Measurements from ENCODE around the gene OR2T11.
A peak's percentile ranks its signal among the peaks of the same experiment; 100 is the strongest.
"Not testable (repeated sequence)": the region's sequence is repeated elsewhere in the genome, so short reads cannot be mapped to it uniquely, and the experiment has no call there.

Gene OR2T11

DNA sequence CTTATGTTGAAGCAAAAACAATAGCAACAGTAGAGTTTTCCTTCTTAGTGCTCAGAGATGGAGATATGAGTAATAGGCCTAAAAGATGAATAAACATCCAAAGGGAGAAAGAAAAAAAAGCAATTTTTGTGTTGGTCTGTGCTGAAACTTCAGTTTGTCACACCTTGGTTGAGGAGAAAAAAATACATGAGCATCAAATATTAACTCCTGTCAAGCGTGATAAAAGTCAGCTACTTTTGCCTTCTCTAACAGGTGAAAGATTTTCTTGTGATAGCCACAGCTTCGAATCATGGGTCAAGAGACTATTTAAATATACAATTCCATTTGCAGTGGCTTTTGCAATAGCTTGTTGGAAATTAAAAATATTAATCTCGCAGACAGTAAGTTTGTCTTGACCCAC is 6.0 kb upstream of the OR2T11 start:
- not testable (repeated sequence) for H3K36me3 ChIP-seq (ENCODE audit: control insufficient read depth, insufficient read depth, low read length); H3K9me3 ChIP-seq (ENCODE audit: control insufficient read depth, insufficient read depth, low read length); H3K4me1 ChIP-seq (ENCODE audit: control insufficient read depth, insufficient read depth, low read length); H3K27ac ChIP-seq (ENCODE audit: low read depth, low read length); H3K9ac ChIP-seq (ENCODE audit: low read depth, low read length); H3K27me3 ChIP-seq (ENCODE audit: control insufficient read depth, insufficient read depth, low read length); H3K4me3 ChIP-seq (ENCODE audit: low read depth, low read length)

DNA sequence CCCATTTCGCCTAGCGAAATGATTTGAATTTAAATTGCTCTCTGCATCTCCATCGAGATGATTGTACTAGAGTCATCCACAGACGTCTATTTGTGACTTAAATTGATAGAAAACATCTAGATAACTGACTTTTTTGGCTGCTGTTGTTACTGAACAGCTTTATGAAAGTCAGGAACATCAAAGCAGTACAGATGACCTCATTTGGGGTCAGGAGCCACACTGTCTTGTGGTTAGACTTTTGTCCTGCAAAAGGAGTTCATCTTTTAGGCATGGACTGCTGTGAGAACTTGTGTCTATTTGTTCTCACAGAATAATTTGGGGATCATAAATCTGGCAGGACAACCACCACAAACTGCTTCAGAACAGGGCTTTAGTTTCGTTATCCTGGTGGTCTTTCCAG is 4.8 kb upstream of the OR2T11 start:
- not testable (repeated sequence) for H3K27ac ChIP-seq (ENCODE audit: low read depth, low read length); H3K27me3 ChIP-seq (ENCODE audit: control insufficient read depth, insufficient read depth, low read length); H3K36me3 ChIP-seq (ENCODE audit: control insufficient read depth, insufficient read depth, low read length); H3K4me3 ChIP-seq (ENCODE audit: low read depth, low read length); H3K9me3 ChIP-seq (ENCODE audit: control insufficient read depth, insufficient read depth, low read length); H3K9ac ChIP-seq (ENCODE audit: low read depth, low read length); H3K4me1 ChIP-seq (ENCODE audit: control insufficient read depth, insufficient read depth, low read length)

DNA sequence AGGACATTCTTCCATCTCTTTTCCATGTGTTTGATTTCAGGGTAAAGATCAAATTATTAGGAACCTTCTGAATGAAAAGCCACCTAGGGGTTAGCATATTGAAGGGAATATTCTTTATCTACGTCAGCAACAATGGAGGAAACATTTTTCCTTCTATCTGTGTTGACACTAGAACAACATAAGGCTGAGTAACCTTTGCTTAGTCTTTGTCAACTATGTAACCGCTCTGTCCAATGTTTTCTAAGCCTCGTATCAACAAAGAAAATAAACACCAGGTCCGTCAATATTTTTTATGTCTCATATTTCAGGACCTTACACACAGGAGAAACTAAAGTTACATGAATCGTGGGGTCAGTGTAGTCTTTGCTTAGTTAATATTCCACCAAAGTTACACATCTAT is 1.7 kb upstream of the OR2T11 start:
- not testable (repeated sequence) for H3K4me3 ChIP-seq (ENCODE audit: low read depth, low read length); H3K27ac ChIP-seq (ENCODE audit: low read depth, low read length); H3K27me3 ChIP-seq (ENCODE audit: control insufficient read depth, insufficient read depth, low read length); H3K9me3 ChIP-seq (ENCODE audit: control insufficient read depth, insufficient read depth, low read length); H3K9ac ChIP-seq (ENCODE audit: low read depth, low read length); H3K36me3 ChIP-seq (ENCODE audit: control insufficient read depth, insufficient read depth, low read length); H3K4me1 ChIP-seq (ENCODE audit: control insufficient read depth, insufficient read depth, low read length)

DNA sequence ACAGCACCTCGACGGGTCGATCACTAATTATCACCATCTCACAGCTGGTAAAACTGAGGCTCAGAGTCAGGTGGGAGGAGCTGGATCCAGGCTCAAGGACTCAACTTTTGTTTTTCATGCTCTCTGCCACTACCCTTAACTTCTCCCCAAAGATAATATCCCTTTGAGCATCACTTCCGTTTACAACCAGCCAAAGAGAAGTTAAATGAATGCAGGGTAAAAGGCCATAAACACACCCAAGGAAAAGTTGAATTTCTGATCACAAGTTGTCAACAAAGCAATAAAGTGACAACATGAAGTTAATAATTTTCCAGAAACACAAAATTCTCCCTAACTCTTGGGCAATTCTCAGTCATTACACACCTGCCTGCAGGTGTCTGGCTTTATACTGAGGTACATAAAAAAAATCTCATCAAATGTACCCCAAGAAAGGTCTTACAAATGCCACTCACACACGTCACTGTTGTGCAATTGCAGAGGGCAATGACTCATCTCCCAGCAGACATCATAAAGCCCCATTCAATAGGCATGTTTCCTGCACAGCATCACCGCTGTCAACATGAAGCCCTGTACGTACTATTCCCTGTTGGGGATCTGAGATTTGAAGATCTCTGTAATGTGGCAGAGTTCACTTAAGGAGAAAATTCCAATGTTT is 3.4 kb downstream of the OR2T11 start:
- no peak overlapping the region for H3K4me3 ChIP-seq (ENCODE audit: low read depth, low read length)
- H3K36me3 ChIP-seq (ENCODE audit: control insufficient read depth, insufficient read depth, low read length): no peaks in the 10 kb centered on the region
- H3K27ac ChIP-seq (ENCODE audit: low read depth, low read length): no peak overlapping the region
- H3K27me3 ChIP-seq (ENCODE audit: control insufficient read depth, insufficient read depth, low read length): no peaks in the 10 kb centered on the region
- peaks cover 58% of the 10 kb centered on the region for H3K9me3 ChIP-seq (ENCODE audit: control insufficient read depth, insufficient read depth, low read length)
- H3K9ac ChIP-seq (ENCODE audit: low read depth, low read length): no peak overlapping the region
- H3K4me1 ChIP-seq (ENCODE audit: control insufficient read depth, insufficient read depth, low read length): no peaks in the 10 kb centered on the region

DNA sequence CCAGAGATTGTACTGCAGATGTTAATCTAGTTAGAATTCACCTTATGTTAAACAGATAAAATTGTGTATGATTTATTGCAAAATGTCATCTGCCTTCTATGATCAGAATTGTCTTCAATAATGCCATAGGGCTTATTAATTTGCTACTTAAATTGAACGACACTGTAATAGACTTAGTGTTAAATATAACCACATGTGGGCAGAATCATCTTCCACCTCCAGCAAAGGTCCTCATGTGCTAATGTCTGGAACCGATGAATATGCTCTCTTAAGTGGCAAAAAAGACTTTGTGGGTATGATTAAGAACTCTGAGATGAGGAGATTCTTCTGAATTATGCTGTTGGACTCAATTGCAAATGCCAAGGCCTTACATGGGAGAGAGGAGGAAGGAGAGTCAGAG is 4.3 kb downstream of the OR2T11 start:
- H3K9ac ChIP-seq (ENCODE audit: low read depth, low read length): no peak overlapping the region
- H3K27ac ChIP-seq (ENCODE audit: low read depth, low read length): no peak overlapping the region
- H3K4me1 ChIP-seq (ENCODE audit: control insufficient read depth, insufficient read depth, low read length): no peaks in the 10 kb centered on the region
- no peaks in the 10 kb centered on the region for H3K27me3 ChIP-seq (ENCODE audit: control insufficient read depth, insufficient read depth, low read length)
- peaks cover 67% of the 10 kb centered on the region for H3K9me3 ChIP-seq (ENCODE audit: control insufficient read depth, insufficient read depth, low read length)
- H3K36me3 ChIP-seq (ENCODE audit: control insufficient read depth, insufficient read depth, low read length): no peaks in the 10 kb centered on the region
- no peak overlapping the region for H3K4me3 ChIP-seq (ENCODE audit: low read depth, low read length)

DNA sequence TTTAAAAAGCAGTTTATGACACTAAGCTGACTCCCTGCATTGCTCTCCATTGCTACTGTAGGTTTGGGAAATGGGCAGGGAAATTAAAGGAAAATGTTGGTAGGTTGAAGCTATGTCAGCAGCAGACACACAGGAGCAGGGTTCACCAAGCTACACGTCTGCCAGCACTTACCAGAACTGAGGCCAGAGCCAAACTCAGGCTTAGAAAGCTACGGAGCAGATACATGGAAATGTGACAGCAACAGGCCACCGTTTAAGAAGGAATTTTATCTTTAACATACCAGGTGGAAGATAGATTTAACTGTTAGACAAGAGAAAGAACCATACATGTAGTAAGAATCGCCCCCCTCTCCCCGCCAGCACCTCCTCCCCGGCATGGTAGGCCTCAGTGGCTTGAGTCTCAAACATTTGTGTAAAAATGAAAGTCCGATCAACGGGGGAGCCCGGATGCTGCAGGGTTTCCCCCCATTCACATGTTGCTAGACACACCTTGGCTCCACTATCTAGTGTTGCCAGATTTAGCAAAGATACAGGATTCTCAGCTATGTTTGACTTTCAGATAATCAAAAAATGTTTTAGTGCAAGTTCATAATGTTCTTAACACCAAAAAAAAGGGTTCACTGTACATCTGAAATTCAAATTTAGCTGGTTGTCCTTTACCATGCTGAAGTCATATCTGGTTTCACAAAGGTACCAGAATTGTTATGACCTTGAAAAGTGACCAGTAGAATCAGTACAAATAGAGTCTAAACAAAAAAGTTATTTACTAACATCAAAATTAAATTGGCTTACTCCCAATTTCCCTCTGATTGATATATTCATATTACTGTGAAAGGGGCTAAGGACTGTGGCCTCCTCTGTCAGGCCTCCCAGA is 6.7 kb downstream of the OR2T11 start:
- peaks cover 88% of the 10 kb centered on the region for H3K9me3 ChIP-seq (ENCODE audit: control insufficient read depth, insufficient read depth, low read length)
- H3K27ac ChIP-seq (ENCODE audit: low read depth, low read length): no peak overlapping the region
- H3K4me3 ChIP-seq (ENCODE audit: low read depth, low read length): no peak overlapping the region
- no peak overlapping the region for H3K9ac ChIP-seq (ENCODE audit: low read depth, low read length)
- H3K27me3 ChIP-seq (ENCODE audit: control insufficient read depth, insufficient read depth, low read length): no peaks in the 10 kb centered on the region
- H3K36me3 ChIP-seq (ENCODE audit: control insufficient read depth, insufficient read depth, low read length): no peaks in the 10 kb centered on the region
- H3K4me1 ChIP-seq (ENCODE audit: control insufficient read depth, insufficient read depth, low read length): no peaks in the 10 kb centered on the region

DNA sequence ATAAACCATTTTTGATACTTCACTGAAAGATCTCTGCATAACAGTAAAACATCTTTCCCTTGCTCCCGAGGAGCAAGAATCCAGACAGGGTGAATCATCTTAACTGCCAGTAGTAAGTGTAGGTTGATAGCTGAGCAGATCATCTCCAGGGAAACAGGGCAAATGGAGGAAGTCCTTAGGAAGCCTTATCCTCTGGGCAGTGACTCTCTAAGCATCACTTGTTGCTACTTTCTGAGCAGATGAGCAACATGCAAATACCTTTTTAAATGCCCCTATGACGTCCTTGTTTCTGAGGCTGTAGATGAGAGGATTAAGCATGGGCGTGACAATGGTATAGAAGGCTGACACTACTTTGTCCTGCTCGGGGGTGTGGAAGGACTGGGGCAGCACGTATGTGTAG is 8.9 kb downstream of the OR2T11 start:
- Histone ChIP-seq H3K9me3 (ENCODE audit: control insufficient read depth, insufficient read depth, low read length) (peaks cover 96% of the 10 kb centered on the region), H3K27me3 (ENCODE audit: control insufficient read depth, insufficient read depth, low read length) (no peaks in the 10 kb centered on the region), H3K9ac (ENCODE audit: low read depth, low read length) (no peak overlapping the region), H3K4me3 (ENCODE audit: low read depth, low read length) (0 out of 2 replicates have a peak overlapping the region, but pooled peaks have one; percentile 21), H3K36me3 (ENCODE audit: control insufficient read depth, insufficient read depth, low read length) (no peaks in the 10 kb centered on the region), H3K4me1 (ENCODE audit: control insufficient read depth, insufficient read depth, low read length) (no peaks in the 10 kb centered on the region), H3K27ac (ENCODE audit: low read depth, low read length) (no peak overlapping the region)

DNA sequence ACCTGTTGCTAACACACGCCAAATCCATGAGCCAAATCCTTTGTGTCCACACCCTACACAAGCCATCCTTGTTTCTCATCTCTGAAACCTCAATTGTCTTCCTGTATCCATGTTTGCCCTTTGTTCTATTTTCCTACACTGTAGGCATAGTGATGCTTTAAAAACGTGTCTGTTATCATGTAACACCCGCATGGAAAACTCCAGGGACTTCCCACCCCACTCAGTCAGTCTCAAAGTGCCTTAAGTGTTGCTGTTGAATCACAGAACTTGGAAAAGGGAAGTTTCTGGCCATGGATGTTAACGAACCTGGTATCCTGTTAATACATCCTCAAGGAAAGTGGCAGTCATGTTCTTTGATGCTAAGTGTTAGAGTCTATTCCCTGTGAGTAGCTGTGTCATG is 9.7 kb downstream of the OR2T11 start:
- Histone ChIP-seq H3K36me3 (ENCODE audit: control insufficient read depth, insufficient read depth, low read length) (no peaks in the 10 kb centered on the region), H3K9ac (ENCODE audit: low read depth, low read length) (no peak overlapping the region), H3K27me3 (ENCODE audit: control insufficient read depth, insufficient read depth, low read length) (no peaks in the 10 kb centered on the region), H3K4me3 (ENCODE audit: low read depth, low read length) (no peak overlapping the region), H3K27ac (ENCODE audit: low read depth, low read length) (no peak overlapping the region), H3K4me1 (ENCODE audit: control insufficient read depth, insufficient read depth, low read length) (no peaks in the 10 kb centered on the region), H3K9me3 (ENCODE audit: control insufficient read depth, insufficient read depth, low read length) (peaks cover 96% of the 10 kb centered on the region)

DNA sequence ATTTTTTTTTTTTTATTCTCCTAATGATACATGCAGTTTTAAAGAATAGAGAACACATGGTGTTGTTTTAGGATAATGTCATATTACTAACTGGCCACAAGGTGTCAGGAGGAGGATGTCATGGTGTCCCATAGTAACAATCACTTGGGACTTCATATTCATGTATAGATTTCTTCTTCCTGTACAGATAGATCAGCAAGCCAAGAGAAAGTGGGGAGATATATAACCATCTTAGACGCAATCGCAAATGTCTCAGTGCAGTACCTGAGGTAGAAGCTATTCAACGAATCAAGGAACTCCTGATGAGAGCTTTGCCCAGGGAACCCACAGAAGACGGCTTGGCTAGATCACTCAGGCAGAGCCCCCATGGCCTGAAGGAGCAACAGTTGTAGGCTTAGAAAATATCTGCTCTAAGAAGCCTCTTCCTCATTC is 12.3 kb downstream of the OR2T11 start:
- Histone ChIP-seq H3K36me3 (ENCODE audit: control insufficient read depth, insufficient read depth, low read length) (no peaks in the 10 kb centered on the region), H3K4me3 (ENCODE audit: low read depth, low read length) (no peak overlapping the region), H3K27me3 (ENCODE audit: control insufficient read depth, insufficient read depth, low read length) (no peaks in the 10 kb centered on the region), H3K27ac (ENCODE audit: low read depth, low read length) (no peak overlapping the region), H3K4me1 (ENCODE audit: control insufficient read depth, insufficient read depth, low read length) (no peaks in the 10 kb centered on the region), H3K9me3 (ENCODE audit: control insufficient read depth, insufficient read depth, low read length) (peaks cover 92% of the 10 kb centered on the region), H3K9ac (ENCODE audit: low read depth, low read length) (no peak overlapping the region)

DNA sequence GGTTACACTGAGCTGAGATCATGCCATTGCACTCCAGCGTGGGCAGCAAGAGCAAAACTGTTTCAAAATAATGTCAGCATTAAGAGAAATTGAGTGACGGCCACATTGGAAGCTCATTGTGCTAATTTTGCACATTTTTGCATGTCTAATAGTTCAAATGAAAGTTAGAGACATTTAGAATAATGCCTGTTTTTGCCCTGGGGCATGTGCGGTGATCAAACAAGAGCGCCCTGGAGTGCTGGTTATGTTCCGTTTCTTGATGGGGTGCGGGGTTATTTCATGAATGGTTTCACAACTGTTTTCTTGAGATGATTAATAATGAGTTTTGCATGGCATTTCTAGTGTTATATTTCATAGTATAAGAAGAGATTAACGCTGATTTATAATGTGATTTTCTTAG is 13.1 kb downstream of the OR2T11 start:
- Histone ChIP-seq H3K4me1 (ENCODE audit: control insufficient read depth, insufficient read depth, low read length) (no peaks in the 10 kb centered on the region), H3K27ac (ENCODE audit: low read depth, low read length) (no peak overlapping the region), H3K4me3 (ENCODE audit: low read depth, low read length) (no peak overlapping the region), H3K9ac (ENCODE audit: low read depth, low read length) (no peak overlapping the region), H3K36me3 (ENCODE audit: control insufficient read depth, insufficient read depth, low read length) (no peaks in the 10 kb centered on the region), H3K9me3 (ENCODE audit: control insufficient read depth, insufficient read depth, low read length) (peaks cover 91% of the 10 kb centered on the region), H3K27me3 (ENCODE audit: control insufficient read depth, insufficient read depth, low read length) (no peaks in the 10 kb centered on the region)

DNA sequence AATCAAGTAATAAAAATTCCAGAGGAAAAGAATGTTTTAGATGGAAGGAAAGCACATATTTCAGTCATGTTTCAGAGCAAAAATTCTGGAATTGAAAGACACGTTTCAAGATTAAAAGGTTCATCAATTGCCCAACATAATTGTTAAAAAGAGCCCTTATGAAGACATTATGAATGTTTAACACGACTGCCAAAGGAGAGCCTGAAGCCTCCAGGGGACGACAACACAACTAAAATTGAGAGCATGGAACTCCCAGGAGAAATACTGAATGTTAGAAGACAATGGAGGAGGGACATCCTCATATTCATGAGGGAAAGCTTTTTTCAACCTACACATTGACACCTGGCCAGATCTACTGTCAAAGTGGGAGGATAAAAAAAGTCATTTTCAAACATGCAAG is 16.0 kb downstream of the OR2T11 start:
- H3K36me3 ChIP-seq (ENCODE audit: control insufficient read depth, insufficient read depth, low read length): no peaks in the 10 kb centered on the region
- no peaks in the 10 kb centered on the region for H3K27me3 ChIP-seq (ENCODE audit: control insufficient read depth, insufficient read depth, low read length)
- H3K27ac ChIP-seq (ENCODE audit: low read depth, low read length): no peak overlapping the region
- H3K4me3 ChIP-seq (ENCODE audit: low read depth, low read length): no peak overlapping the region
- H3K9me3 ChIP-seq (ENCODE audit: control insufficient read depth, insufficient read depth, low read length): peaks cover 91% of the 10 kb centered on the region
- no peak overlapping the region for H3K9ac ChIP-seq (ENCODE audit: low read depth, low read length)
- no peaks in the 10 kb centered on the region for H3K4me1 ChIP-seq (ENCODE audit: control insufficient read depth, insufficient read depth, low read length)

All from HUES48 (cell line).